DOHH2 (cell line): ENCODE measurements around the gene BRD3OS.

Source experiments
- CTCF ChIP-seq: fragments of 200-600 bp; sonication (generic); IDR thresholded peaks from one replicate; pipeline ENCODE4 v1.5.1; 2014; ENCODE audit warnings: antibody characterized with exemption, mild to moderate bottlenecking, low read depth, low read length; ENCODE audit not compliant: poor library complexity, severe bottlenecking
- EZH2phosphoT487 ChIP-seq: fragments of 200-600 bp; sonication (generic); IDR thresholded peaks from 2 replicates; pipeline ENCODE4 v1.6.1; 2017; ENCODE audit warnings: borderline replicate concordance, mild to moderate bottlenecking, antibody characterized with exemption, low read length, moderate library complexity, mixed read lengths

- TF ChIP-seq CTCF: no peak
- TF ChIP-seq EZH2phosphoT487: no peak
Measured at GRCh38 chr9:134060546-134060945, 35.3 kb downstream of the BRD3OS start.
